Ascending aorta (tissue), 2 donors: ENCODE measurements around the gene CLASRP. TPM values are rescaled to one million over a fixed set of nuclear protein-coding genes. Genes with fewer than 3 reads are reported as not detected.

ENCODE experiments used
- DNase-seq, 2 donors: peaks; one replicate each; pipeline ENCODE4 v3.0.0-alpha.2; 2019; ENCODE audit warnings: low spot score in 2 of 2
- H3K27ac ChIP-seq, 2 donors: fragments of 200-600 bp; sonication (generic); one replicate each; pipeline ENCODE4 v1.5.1; 2016 to 2017; ENCODE audit warnings: mild to moderate bottlenecking in 1 of 2
- H3K27me3 ChIP-seq: fragments of 200-600 bp; sonication (generic); one replicate; pipeline ENCODE4 v1.5.1; 2017
- H3K36me3 ChIP-seq, 2 donors: fragments of 200-600 bp; sonication (generic); one replicate each; pipeline ENCODE4 v1.5.1; 2016
- H3K4me1 ChIP-seq, 2 donors: fragments of 200-600 bp; sonication (generic); one replicate each; pipeline ENCODE4 v1.5.1; 2016 to 2017; ENCODE audit warnings: mild to moderate bottlenecking in 1 of 2
- H3K4me3 ChIP-seq, 2 donors: fragments of 200-600 bp; sonication (generic); one replicate each; pipeline ENCODE4 v1.5.1; 2016 to 2017; ENCODE audit warnings: mild to moderate bottlenecking in 1 of 2
- H3K9me3 ChIP-seq, 2 donors: fragments of 200-600 bp; sonication (generic); one replicate each; pipeline ENCODE4 v1.5.1; 2016
- intact Hi-C: fragments of 100-400 bp; cut with DNase I; formaldehyde crosslinking; loops from one replicate; pipeline ENCODE4 v1.15.1; 2023
- total RNA-seq: library from RNA; depleted of rRNA; stranded (reverse); fragments of >200 nt; gene quantifications from one replicate; pipeline ENCODE4 v1.1.0, GENCODE V29; 2016
- TF ChIP-seq, protein P1 (sequence below), 3 experiments: fragments of 200-600 bp in 2 of 3; fragments of 450-650 bp in 1 of 3; sonication (generic) in 2 of 3; IDR thresholded peaks; one replicate each; pipeline ENCODE4 v1.5.1; 2016 to 2019; ENCODE audit warnings: antibody characterized with exemption in 3 of 3, mild to moderate bottlenecking in 1 of 3, moderate library complexity in 1 of 3

Gene CLASRP
- total RNA-seq, 1 donor from 2014 or later: 103 TPM

DNA sequence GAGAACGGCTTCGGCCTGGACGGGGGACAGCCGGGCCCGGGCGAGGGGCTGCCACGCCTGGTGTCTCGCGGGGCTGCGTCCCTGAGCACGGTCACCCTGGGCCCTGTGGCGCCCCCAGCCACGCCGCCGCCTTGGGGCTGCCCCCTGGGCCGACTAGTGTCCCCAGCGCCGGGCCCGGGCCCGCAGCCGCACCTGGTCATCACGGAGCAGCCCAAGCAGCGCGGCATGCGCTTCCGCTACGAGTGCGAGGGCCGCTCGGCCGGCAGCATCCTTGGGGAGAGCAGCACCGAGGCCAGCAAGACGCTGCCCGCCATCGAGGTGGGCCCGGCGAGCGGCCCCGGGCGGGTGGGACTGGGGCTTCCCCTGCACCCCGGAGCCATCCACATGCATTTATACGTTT, 26.9 kb upstream of the CLASRP start:
- no peak for DNase-seq
- H3K27me3 ChIP-seq: no peaks in the 10 kb centered on the region
- peaks cover 12 to 16% of the 10 kb centered on the region in 2 donors for H3K36me3 ChIP-seq
- H3K4me1 ChIP-seq: no peaks in the 10 kb centered on the region
- no peaks in the 10 kb centered on the region for H3K9me3 ChIP-seq
- intact Hi-C loops: loop anchor here (10.0 kb wide), 1 partner anchor 233 kb away; the partner anchor contains the start of gene EXOC3L2
- H3K4me3 ChIP-seq: no peak overlapping the region
- TF ChIP-seq, protein P1, sequence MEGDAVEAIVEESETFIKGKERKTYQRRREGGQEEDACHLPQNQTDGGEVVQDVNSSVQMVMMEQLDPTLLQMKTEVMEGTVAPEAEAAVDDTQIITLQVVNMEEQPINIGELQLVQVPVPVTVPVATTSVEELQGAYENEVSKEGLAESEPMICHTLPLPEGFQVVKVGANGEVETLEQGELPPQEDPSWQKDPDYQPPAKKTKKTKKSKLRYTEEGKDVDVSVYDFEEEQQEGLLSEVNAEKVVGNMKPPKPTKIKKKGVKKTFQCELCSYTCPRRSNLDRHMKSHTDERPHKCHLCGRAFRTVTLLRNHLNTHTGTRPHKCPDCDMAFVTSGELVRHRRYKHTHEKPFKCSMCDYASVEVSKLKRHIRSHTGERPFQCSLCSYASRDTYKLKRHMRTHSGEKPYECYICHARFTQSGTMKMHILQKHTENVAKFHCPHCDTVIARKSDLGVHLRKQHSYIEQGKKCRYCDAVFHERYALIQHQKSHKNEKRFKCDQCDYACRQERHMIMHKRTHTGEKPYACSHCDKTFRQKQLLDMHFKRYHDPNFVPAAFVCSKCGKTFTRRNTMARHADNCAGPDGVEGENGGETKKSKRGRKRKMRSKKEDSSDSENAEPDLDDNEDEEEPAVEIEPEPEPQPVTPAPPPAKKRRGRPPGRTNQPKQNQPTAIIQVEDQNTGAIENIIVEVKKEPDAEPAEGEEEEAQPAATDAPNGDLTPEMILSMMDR (IDR thresholded peaks at IDR 0.05): no peak
- H3K27ac ChIP-seq: no peak overlapping the region

DNA sequence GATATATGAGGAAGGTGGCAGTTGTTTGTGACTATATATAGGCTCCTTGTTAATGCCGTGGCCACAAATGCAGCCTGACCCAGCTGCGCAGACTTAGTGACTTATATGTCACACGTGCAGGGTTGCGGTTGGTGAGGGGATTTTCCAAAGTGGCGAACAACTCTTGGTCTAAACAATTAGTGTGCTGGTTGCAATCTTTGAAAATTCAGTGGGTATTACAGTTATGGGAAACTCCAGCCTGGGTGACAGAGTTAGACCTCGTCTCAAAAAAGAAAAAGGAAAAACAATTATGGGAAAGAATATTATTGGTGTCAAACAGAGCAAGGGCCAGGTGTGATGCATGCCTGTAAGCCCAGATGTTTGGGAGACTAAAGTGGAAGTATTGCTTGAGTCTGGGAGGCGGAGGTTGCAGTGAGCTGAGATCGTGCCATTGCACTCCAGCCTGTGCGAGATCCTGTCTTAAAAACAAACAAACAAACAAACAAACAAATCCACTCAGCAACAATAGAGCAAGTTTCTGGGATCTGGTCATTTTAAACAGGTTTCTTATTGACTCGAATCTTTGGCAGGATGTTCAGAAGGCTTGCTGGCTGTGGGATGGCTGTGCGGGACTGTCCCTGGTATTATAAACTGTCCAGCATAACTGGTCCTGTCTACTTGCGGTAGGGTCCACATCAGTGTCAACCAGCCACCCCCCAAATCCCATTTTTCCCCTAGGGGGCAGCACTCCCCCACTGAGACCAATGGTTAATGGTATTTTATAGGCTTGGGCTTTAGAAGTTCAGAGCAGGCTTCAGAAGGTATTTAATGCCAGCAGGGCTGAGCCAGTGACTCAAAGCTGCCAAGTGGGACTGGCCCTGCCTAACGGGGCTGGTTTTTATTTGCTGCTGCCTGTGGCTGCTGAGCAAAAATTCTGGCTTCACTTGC, 22.2 kb upstream of the CLASRP start:
- no peaks in the 10 kb centered on the region for H3K27me3 ChIP-seq
- TF ChIP-seq, protein P1 (IDR thresholded peaks at IDR 0.05): peak; percentile 40 to 57 (median 45)
- intact Hi-C loops: loop anchor here (10.0 kb wide), 1 partner anchor 228 kb away; the partner anchor contains the start of gene EXOC3L2
- peak; percentile 19 to 75 for DNase-seq
- H3K4me3 ChIP-seq: no peak overlapping the region
- peaks cover 11 to 12% of the 10 kb centered on the region in 2 donors for H3K36me3 ChIP-seq
- H3K4me1 ChIP-seq: no peaks in the 10 kb centered on the region
- H3K27ac ChIP-seq: peak overlapping the region in 1 of 2 donors; percentile 28
- H3K9me3 ChIP-seq: no peaks in the 10 kb centered on the region

DNA sequence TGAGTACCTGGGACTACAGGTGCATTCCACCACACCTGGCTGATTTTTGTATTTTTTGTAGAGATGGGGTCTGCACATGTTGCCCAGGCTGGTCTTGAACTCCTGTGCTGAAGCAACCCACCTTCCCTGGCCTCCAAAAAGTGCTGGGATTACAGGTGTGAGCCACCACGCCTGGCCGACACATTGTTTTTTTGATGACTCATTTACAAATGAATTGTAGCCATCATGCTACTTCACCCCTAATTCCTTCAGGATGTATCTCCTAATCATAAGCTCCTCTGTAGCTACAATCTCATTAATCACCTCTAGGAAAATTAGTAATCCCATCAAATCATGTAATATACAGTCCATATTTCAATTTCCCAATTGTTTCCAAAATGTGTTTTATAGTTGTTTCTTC, 19.7 kb upstream of the CLASRP start:
- no peaks in the 10 kb centered on the region for H3K27me3 ChIP-seq
- intact Hi-C loops: loop anchor here (10.0 kb wide), 1 partner anchor 226 kb away; the partner anchor contains the start of gene EXOC3L2
- no peak overlapping the region for H3K4me3 ChIP-seq
- DNase-seq: no peak
- H3K27ac ChIP-seq: no peak overlapping the region
- H3K36me3 ChIP-seq: peaks cover 2 to 3% of the 10 kb centered on the region in 2 donors
- TF ChIP-seq, protein P1 (IDR thresholded peaks at IDR 0.05): no peak
- no peaks in the 10 kb centered on the region for H3K4me1 ChIP-seq
- no peaks in the 10 kb centered on the region for H3K9me3 ChIP-seq

DNA sequence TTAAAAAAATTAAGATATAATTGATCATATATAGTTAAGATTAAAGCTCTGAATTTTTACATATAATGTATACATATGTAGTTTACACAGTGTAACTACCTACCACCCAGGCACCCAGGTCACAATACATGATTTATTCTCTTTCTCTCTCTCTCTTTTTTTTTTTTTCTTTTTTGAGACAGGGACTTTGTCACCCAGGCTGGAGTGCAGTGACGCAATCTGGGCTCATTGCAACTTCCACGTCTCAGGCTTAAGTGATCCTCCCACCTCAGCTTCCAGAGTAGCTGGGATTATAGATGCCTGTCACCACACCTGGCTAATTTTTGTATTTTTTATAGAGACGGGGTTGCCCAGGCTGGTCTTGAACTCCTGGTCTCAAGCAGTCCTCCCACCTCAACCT, 18.8 kb upstream of the CLASRP start:
- no peaks in the 10 kb centered on the region for H3K27me3 ChIP-seq
- intact Hi-C loops: no loop called here
- no peak overlapping the region for H3K4me3 ChIP-seq
- H3K4me1 ChIP-seq: no peaks in the 10 kb centered on the region
- H3K27ac ChIP-seq: no peak overlapping the region
- TF ChIP-seq, protein P1 (IDR thresholded peaks at IDR 0.05): no peak
- peaks cover 2 to 3% of the 10 kb centered on the region in 2 donors for H3K36me3 ChIP-seq
- no peak for DNase-seq
- no peaks in the 10 kb centered on the region for H3K9me3 ChIP-seq

DNA sequence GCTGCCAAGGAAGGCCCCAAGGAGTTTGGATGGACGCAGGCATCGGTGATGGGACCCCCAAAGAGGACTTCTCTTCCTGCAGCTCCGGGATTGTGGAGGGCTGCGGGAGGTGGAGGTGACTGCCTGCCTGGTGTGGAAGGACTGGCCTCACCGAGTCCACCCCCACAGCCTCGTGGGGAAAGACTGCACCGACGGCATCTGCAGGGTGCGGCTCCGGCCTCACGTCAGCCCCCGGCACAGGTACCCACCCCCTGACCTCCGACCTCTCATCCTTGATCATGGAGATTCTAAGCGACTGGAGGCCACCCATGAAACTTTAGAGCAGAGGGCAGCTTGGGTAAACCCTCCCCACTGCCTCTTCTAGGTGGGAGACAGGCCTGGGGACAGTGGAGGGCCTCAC, 16.9 kb upstream of the CLASRP start:
- H3K27me3 ChIP-seq: no peaks in the 10 kb centered on the region
- TF ChIP-seq, protein P1 (IDR thresholded peaks at IDR 0.05): no peak
- no peaks in the 10 kb centered on the region for H3K9me3 ChIP-seq
- H3K27ac ChIP-seq: no peak overlapping the region
- no peak for DNase-seq
- no peaks in the 10 kb centered on the region for H3K4me1 ChIP-seq
- intact Hi-C loops: no loop called here
- H3K4me3 ChIP-seq: no peak overlapping the region
- H3K36me3 ChIP-seq: peaks cover 8% of the 10 kb centered on the region in 2 donors
